IPS-20b (cell line): ENCODE data around the gene LMAN2.
"Not testable (repeated sequence)": the region's sequence is repeated elsewhere in the genome, so short reads cannot be mapped to it uniquely, and the experiment has no call there.

Experiments
- H3K27ac ChIP-seq: one replicate; pipeline ENCODE4 v1.5.1; 2013; ENCODE audit warnings: low read length
- H3K27me3 ChIP-seq: 2 replicates; pipeline ENCODE4 v1.6.1; 2013; ENCODE audit warnings: mild to moderate bottlenecking, low read length, inconsistent platforms; ENCODE audit not compliant: insufficient read depth
- H3K36me3 ChIP-seq: 2 replicates; pipeline ENCODE4 v1.6.1; 2013; ENCODE audit warnings: low read depth, mild to moderate bottlenecking, inconsistent platforms, low read length, moderate library complexity; ENCODE audit not compliant: insufficient read depth
- H3K4me1 ChIP-seq: 2 replicates; pipeline ENCODE4 v1.6.1; 2013; ENCODE audit warnings: mild to moderate bottlenecking, control low read depth, inconsistent platforms, low read length, moderate library complexity; ENCODE audit not compliant: insufficient read depth
- H3K4me3 ChIP-seq: 2 replicates; pipeline ENCODE4 v1.5.1; 2013; ENCODE audit warnings: mild to moderate bottlenecking, low read length, inconsistent platforms
- H3K9ac ChIP-seq: 2 replicates; pipeline ENCODE4 v1.6.1; 2013; ENCODE audit warnings: low read depth, mild to moderate bottlenecking, inconsistent platforms, low read length, moderate library complexity
- H3K9me3 ChIP-seq: 2 replicates; pipeline ENCODE4 v1.6.1; 2013; ENCODE audit warnings: mild to moderate bottlenecking, low read depth, low read length, inconsistent platforms; ENCODE audit not compliant: insufficient read depth

LMAN2 gene

DNA sequence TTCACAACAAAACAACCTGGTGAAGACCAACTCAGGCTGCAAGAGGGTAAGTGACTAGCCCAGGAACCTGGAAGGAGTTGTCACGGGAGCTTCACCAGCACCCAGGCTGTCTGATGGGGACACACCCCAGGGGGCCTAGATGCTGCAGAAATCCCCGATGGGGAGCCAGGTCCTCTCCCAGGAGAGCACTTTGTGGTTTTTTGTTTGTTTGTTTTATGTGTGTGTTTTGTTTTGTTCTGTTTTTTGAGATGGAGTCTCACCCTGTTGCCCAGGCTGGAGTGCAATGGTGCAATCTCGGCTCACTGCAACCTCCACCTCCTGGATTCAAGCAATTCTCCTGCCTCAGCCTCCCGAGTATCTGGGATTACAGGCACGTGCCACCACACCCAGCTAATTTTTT lies 24.0 kb upstream of the LMAN2 start:
- not testable (repeated sequence) for H3K4me3 ChIP-seq, H3K27ac ChIP-seq, H3K27me3 ChIP-seq, H3K4me1 ChIP-seq, H3K9me3 ChIP-seq, H3K9ac ChIP-seq, H3K36me3 ChIP-seq

DNA sequence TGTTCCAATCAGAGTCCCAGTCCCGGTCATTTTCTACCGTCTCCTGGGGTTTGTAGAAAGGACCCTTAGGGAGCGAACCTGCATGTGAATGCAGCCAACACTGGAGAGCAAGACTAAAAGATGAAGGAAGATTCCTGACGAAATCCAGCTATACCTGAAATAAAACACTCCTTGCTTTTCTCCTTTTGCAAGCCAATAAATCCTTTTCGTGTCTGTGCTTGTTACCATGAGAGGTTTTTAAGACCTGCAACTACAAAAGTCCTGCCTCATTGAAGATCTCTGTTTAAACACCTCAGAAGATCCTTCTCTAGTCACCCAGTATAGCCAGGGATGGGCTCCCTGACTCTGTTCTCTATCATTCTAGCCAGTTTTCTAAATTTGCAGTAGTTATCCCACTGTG lies 22.7 kb upstream of the LMAN2 start:
- Histone ChIP-seq H3K9me3 (no peaks in the 10 kb centered on the region), H3K27ac (no peak overlapping the region), H3K4me1 (peaks cover 11% of the 10 kb centered on the region; the same call in 1 of the 2 replicates), H3K36me3 (no peaks in the 10 kb centered on the region), H3K27me3 (no peaks in the 10 kb centered on the region), H3K4me3 (no peak overlapping the region; the same call in 1 of the 2 replicates), H3K9ac (no peak overlapping the region)

DNA sequence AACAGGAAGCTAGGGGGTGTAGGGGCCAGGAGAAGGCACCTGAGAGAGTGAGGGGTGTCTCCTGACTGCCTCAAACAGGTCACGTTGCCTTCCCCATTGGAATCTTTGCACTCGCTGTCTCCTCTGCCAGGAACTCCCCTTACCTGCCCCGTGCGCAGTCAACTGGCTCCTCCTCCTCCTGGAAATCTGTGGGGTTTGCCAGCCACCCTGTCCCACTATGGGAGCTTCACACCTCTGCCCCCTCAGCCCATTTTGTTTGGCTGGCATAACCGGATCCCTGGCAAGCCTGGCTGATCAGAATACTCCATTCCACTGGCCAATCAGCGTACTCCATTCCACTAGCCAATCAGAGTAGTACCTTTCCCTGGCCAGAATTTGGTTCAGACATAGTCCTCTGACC lies 22.3 kb upstream of the LMAN2 start:
- H3K27me3 ChIP-seq: peaks cover 2% of the 10 kb centered on the region; the same call in 1 of the 2 replicates
- H3K4me3 ChIP-seq: no peak overlapping the region; the same call in 1 of the 2 replicates
- no peaks in the 10 kb centered on the region for H3K9me3 ChIP-seq
- H3K4me1 ChIP-seq: peaks cover 11% of the 10 kb centered on the region; the same call in 1 of the 2 replicates
- H3K27ac ChIP-seq: no peak overlapping the region
- H3K9ac ChIP-seq: no peak overlapping the region
- H3K36me3 ChIP-seq: no peaks in the 10 kb centered on the region

GRCh38 chr5:177372910-177373309 lies 21.4 kb upstream of the LMAN2 start:
- H3K9me3 ChIP-seq: no peaks in the 10 kb centered on the region
- H3K4me1 ChIP-seq: peaks cover 11% of the 10 kb centered on the region; the same call in 1 of the 2 replicates
- H3K36me3 ChIP-seq: no peaks in the 10 kb centered on the region
- H3K9ac ChIP-seq: no peak overlapping the region
- no peak overlapping the region for H3K27ac ChIP-seq
- H3K27me3 ChIP-seq: peaks cover 11% of the 10 kb centered on the region
- no peak overlapping the region for H3K4me3 ChIP-seq

- H3K27ac ChIP-seq: no peak overlapping the region
- no peak overlapping the region for H3K4me3 ChIP-seq
These were observed 20.8 kb upstream of the LMAN2 start for GRCh38 chr5:177372034-177372896.

GRCh38 chr5:177371120-177372033 lies 19.9 kb upstream of the LMAN2 start:
- H3K4me3 ChIP-seq: peak overlapping the region; percentile 74
- no peaks in the 10 kb centered on the region for H3K36me3 ChIP-seq
- H3K9ac ChIP-seq: peak overlapping the region; percentile 81
- no peaks in the 10 kb centered on the region for H3K9me3 ChIP-seq
- peaks cover 17% of the 10 kb centered on the region for H3K27me3 ChIP-seq
- peaks cover 12% of the 10 kb centered on the region; the same call in 1 of the 2 replicates for H3K4me1 ChIP-seq
- no peak overlapping the region for H3K27ac ChIP-seq

More at GRCh38 chr5:177372034-177372896, 20.8 kb upstream of the LMAN2 start:
- H3K36me3 ChIP-seq: no peaks in the 10 kb centered on the region
- H3K4me1 ChIP-seq: peaks cover 11% of the 10 kb centered on the region; the same call in 1 of the 2 replicates
- no peaks in the 10 kb centered on the region for H3K9me3 ChIP-seq
- H3K9ac ChIP-seq: no peak overlapping the region
- H3K27me3 ChIP-seq: peaks cover 17% of the 10 kb centered on the region

DNA sequence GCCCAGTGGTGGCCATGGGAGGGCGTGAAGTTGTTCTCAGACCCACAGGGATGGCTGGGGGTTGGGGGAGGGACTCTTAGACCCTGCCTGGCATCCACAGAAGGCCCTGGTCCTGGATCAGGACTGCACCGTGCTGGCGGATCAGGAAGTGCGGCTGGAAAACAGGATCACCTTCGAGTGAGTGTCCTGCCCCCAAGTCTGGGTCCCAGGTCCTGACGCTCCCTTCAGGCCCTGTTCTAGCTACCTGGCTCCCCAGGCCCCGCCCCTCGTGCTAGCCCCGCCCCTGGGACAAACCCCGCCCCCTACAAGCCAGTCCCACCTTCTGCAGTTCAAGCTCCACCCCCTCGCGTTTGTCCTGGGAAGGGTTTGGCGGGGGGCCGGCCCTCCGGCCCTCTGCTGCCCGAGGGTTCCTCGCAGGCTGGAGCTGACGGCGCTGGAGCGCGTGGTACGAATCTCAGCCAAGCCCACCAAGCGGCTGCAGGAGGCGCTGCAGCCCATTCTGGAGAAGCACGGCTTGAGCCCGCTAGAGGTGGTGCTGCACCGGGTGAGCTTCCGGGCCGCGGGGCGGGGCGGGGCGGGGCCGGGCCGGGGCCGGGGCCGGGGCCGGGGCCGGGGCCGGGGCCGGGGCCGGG lies 19.1 kb upstream of the LMAN2 start:
- Histone ChIP-seq H3K9ac (peak overlapping the region; percentile 51; the same call in 1 of the 2 replicates), H3K4me3 (peak overlapping the region; percentile 74; the same call in 1 of the 2 replicates), H3K4me1 (peaks cover 17% of the 10 kb centered on the region; the same call in 1 of the 2 replicates), H3K9me3 (no peaks in the 10 kb centered on the region), H3K27me3 (peaks cover 17% of the 10 kb centered on the region), H3K27ac (no peak overlapping the region), H3K36me3 (no peaks in the 10 kb centered on the region)

GRCh38 chr5:177369645-177370440 lies 18.4 kb upstream of the LMAN2 start:
- peaks cover 19% of the 10 kb centered on the region; the same call in 1 of the 2 replicates for H3K4me1 ChIP-seq
- H3K4me3 ChIP-seq: no peak overlapping the region
- no peaks in the 10 kb centered on the region for H3K9me3 ChIP-seq
- H3K36me3 ChIP-seq: no peaks in the 10 kb centered on the region
- no peak overlapping the region for H3K27ac ChIP-seq
- peaks cover 17% of the 10 kb centered on the region for H3K27me3 ChIP-seq
- H3K9ac ChIP-seq: peak overlapping the region; percentile 51; the same call in 1 of the 2 replicates

- Histone ChIP-seq H3K27ac (no peak overlapping the region), H3K27me3 (peaks cover 22% of the 10 kb centered on the region)
These were observed 17.6 kb upstream of the LMAN2 start for GRCh38 chr5:177368869-177369644.

More at GRCh38 chr5:177368869-177369644, 17.6 kb upstream of the LMAN2 start:
- Histone ChIP-seq H3K9me3 (no peaks in the 10 kb centered on the region), H3K4me1 (peaks cover 17% of the 10 kb centered on the region; the same call in 1 of the 2 replicates), H3K9ac (no peak overlapping the region), H3K36me3 (no peaks in the 10 kb centered on the region), H3K4me3 (no peak overlapping the region)
